PFSK-1 (cell line): ENCODE measurements around the gene PRDM11.

Experiments used
- FOXP2 ChIP-seq: optimal IDR thresholded peaks from 2 replicates; pipeline ENCODE3; 2011; ENCODE audit warnings: borderline replicate concordance, control low read depth, inconsistent platforms; ENCODE audit not compliant: insufficient read depth; ENCODE audit errors: extremely low read length, extremely low read depth
- POLR2AphosphoS5 ChIP-seq: IDR thresholded peaks from 2 replicates; pipeline ENCODE4 v1.6.1; 2012; ENCODE audit warnings: low read depth, mild to moderate bottlenecking, control low read depth, low read length, moderate library complexity
- REST ChIP-seq, 2 experiments: IDR thresholded peaks; 2 replicates each; pipeline versions ENCODE4 v1.6.1 to v1.8.0; 2011 to 2012; ENCODE audit warnings: low read depth in 2 of 2, low read length in 2 of 2, control low read depth in 1 of 2, inconsistent platforms in 1 of 2, mild to moderate bottlenecking in 1 of 2, moderate library complexity in 1 of 2; ENCODE audit not compliant: insufficient read depth in 1 of 2
- SIN3A ChIP-seq: IDR thresholded peaks from 2 replicates; pipeline ENCODE4 v1.6.1; 2012; ENCODE audit warnings: mild to moderate bottlenecking, low read length, moderate library complexity, borderline replicate concordance; ENCODE audit not compliant: insufficient read depth
- TAF1 ChIP-seq: IDR thresholded peaks from 2 replicates; pipeline ENCODE4 v1.6.1; 2012; ENCODE audit warnings: low read length, control low read depth, borderline replicate concordance; ENCODE audit not compliant: insufficient read depth

GRCh38 chr11:45274206-45274605, 127.8 kb downstream of the PRDM11 start:
- TF ChIP-seq POLR2AphosphoS5: no peak
- no peak for TF ChIP-seq TAF1
- no peak for TF ChIP-seq SIN3A
- no peak for TF ChIP-seq REST (IDR thresholded peaks at IDR 0.05; ENCODE audit: insufficient read depth in 1 of 2, low read depth in 2 of 2, low read length in 2 of 2)
- TF ChIP-seq FOXP2: no peak
